ENCODE measurements around the gene XPR1.

The XPR1 gene

GRCh38 chr1:180896161-180896560 lies 264.3 kb downstream of the XPR1 start:
- DNase-seq = no peak

GRCh38 chr1:180898441-180899219 lies 266.8 kb downstream of the XPR1 start:
- no peak for DNase-seq

- no peak for DNase-seq
These were observed 267.4 kb downstream of the XPR1 start for GRCh38 chr1:180899262-180899661.

- DNase-seq = no peak
These were observed 269.5 kb downstream of the XPR1 start for GRCh38 chr1:180901076-180901990.

GRCh38 chr1:180902541-180902940 lies 270.7 kb downstream of the XPR1 start:
- no peak for DNase-seq

GRCh38 chr1:180905927-180906326 lies 274.1 kb downstream of the XPR1 start:
- no peak for DNase-seq

GRCh38 chr1:180906511-180906910 lies 274.7 kb downstream of the XPR1 start:
- no peak for DNase-seq

GRCh38 chr1:180907313-180908055 lies 275.7 kb downstream of the XPR1 start:
- DNase-seq = no peak

- DNase-seq = no peak
These were observed 276.4 kb downstream of the XPR1 start for GRCh38 chr1:180908074-180908765.

- DNase-seq = no peak
These were observed 277.2 kb downstream of the XPR1 start for GRCh38 chr1:180909005-180909414.

GRCh38 chr1:180909462-180909976 lies 277.7 kb downstream of the XPR1 start:
- no peak for DNase-seq

- no peak for DNase-seq
These were observed 279.9 kb downstream of the XPR1 start for GRCh38 chr1:180911640-180912191.

- DNase-seq = no peak
These were observed 280.5 kb downstream of the XPR1 start for GRCh38 chr1:180912211-180912800.

- no peak for DNase-seq
These were observed 281.2 kb downstream of the XPR1 start, which contains the start of gene KIAA1614 for GRCh38 chr1:180912801-180913565. Gene KIAA1614 (plus strand): TSS chr1:180912897. CDS start chr1:180913244, 347 bp downstream.

- no peak for DNase-seq
These were observed 283.7 kb downstream of the XPR1 start for GRCh38 chr1:180915426-180915965.

GRCh38 chr1:180916012-180916770 lies 284.4 kb downstream of the XPR1 start:
- no peak for DNase-seq

GRCh38 chr1:180916771-180917170 lies 284.9 kb downstream of the XPR1 start:
- no peak for DNase-seq

- DNase-seq = no peak
These were observed 285.7 kb downstream of the XPR1 start for GRCh38 chr1:180917306-180918065.

GRCh38 chr1:180918519-180918918 lies 286.7 kb downstream of the XPR1 start:
- DNase-seq = no peak
